GM21381 (cell line): ENCODE results near the gene LRATD1.
"Not testable (repeated sequence)": the region's sequence is repeated elsewhere in the genome, so short reads cannot be mapped to it uniquely, and the experiment has no call there.

Experiments
- ATAC-seq: cut with Tn5 transposase; IDR thresholded peaks from one replicate; pipeline ENCODE4 v1.9.1; 2021; ENCODE audit warnings: mild to moderate bottlenecking, moderate library complexity; ENCODE audit not compliant: unreplicated experiment

The LRATD1 gene, protein sequence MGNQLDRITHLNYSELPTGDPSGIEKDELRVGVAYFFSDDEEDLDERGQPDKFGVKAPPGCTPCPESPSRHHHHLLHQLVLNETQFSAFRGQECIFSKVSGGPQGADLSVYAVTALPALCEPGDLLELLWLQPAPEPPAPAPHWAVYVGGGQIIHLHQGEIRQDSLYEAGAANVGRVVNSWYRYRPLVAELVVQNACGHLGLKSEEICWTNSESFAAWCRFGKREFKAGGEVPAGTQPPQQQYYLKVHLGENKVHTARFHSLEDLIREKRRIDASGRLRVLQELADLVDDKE

DNA sequence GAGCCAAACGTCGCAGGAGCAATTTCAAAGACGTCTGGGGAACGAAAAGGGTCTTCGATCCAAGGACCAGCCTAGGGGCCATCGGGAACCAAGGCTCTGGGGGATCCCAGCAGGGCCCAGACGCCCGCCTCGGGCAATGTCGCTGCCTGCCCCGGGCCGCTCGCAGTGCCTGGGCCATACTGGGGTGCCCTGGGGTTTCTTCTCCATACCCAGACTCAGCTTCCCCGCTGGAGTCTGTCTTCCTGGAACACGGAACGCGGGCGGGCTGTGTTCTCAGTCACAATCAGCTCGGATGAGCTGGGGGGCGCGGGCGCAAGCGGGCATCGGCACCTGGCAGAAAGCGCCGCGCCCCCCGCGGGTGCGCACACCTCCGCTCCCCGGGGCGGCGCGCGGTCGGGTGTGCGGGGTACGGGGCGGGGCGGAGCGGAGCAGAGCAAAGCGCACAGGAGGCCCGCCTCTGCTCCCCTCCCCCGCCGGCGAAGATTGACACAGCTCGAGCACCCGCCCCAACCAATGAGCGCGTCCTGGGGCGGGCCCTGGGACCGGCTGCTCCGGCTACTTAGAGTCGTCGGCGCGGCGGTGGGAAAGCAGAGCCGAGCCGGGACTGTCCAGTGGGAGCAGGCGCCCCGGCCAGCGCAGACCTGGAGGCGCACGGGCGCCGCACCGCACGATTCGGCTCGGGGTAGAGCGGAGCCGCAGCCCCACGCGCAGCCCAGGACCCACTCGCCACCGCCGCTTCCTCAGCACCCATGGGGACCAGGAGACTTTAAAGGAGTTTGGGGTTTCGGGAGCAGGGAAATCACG, at the start of gene LRATD1:
TSS of gene LRATD1 (plus strand) at position 585 of the 804 bp plus-strand sequence. CDS start 1,263 bp downstream, outside the sequence.
- no peak for ATAC-seq

DNA sequence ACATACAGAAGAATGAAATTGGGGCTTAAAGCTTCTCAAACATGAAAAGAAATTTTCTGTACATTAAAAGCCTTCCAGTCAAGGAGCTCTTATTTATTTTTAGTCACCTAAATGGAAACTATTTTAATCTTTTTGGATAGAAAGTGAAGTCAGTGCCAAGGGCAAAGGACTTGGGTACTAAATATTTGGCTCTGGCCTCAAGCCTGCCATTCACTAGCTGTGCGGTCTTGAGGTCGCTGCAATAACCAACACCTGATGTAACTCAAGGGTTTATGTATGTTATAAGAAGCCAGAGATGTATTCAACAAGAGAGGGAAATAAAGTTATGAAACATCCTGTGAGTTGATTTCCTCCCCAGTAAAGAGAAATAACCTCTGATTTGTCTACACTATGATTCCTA, 49.5 kb upstream of the LRATD1 start:
- no peak for ATAC-seq

DNA sequence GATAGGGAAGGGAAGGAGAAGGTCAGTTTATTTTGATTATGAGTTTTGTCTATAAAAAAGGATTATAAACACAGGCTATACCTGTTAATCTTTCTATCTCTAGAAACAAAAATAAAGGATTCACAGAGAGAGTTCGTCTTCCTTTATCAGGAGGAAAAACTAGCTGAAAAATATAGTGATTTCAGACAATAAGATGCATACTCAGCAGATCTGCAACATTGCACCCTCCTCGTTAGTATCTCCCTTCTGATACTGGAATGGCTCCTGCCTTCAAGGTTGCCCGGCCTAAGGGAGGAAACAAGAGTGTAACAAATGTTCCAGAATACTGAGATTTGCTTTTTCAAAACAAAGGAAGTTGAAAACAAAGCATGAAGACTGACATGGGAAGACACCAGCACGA, 48.7 kb upstream of the LRATD1 start:
- no peak for ATAC-seq

DNA sequence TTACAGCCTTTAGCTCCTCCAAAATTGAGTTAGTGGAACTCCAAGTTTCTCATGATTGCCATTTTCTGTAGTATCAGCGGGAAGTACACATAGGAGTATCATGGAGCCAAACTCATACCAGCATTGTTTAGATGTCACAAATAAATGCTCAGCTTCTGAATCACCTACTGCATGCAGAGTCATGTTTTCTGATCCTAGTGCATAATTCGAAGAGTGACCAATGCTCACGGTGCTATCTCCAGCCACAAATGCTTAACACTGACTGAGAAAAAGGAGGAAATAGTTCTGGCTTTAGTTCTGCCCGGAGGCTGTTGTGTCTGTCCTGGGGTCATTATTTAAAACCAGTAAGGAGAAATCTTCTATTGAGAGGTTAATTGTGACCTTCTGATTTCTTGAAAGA, 45.4 kb upstream of the LRATD1 start:
- no peak for ATAC-seq

DNA sequence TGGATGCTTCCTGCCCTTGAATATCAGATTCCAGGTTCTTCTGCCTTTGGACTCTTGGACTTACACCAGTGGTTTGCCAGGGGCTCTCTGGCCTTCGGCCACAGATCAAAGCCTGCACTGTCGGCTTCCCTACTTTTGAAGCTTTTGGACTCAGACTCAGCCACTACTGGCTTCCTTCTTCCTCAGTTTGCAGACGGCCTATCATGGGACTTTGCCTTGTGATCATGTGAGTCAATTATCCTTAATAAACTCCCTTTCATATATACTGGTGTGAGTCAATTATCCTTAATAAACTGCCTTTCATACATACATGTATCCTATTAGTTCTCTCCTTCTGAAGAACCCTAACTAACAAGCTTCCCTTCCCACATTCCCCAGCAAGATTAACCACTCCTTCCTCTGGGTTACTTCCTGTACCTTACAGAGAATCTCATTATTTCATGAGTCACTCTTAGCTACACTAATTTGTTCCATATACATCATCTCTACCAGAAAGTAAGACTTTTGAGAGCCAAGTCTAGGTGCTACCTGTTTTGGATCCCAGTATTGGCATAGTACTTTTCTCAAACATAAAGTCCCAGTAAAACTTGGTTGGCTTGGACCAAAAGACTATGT, 31.3 kb upstream of the LRATD1 start:
- ATAC-seq = no peak

DNA sequence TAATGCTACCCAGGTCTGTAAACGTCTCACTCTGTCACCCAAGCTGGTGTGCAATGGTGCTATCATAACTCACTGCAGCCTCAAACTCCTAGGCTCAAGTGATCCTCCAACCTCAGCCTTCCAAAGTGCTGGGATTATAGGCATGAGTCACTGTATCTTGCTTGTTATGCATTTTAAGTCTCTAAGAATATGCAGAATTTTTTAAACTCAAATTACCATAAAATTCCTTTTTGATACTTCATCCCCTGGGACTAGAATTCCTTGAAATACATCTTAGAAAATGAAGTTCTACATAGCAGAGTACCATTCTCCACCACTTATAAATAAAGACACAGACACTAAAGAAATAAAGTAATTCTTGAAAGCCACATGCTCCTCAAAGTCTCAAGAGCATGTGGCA, 30.2 kb upstream of the LRATD1 start:
- ATAC-seq = no peak

DNA sequence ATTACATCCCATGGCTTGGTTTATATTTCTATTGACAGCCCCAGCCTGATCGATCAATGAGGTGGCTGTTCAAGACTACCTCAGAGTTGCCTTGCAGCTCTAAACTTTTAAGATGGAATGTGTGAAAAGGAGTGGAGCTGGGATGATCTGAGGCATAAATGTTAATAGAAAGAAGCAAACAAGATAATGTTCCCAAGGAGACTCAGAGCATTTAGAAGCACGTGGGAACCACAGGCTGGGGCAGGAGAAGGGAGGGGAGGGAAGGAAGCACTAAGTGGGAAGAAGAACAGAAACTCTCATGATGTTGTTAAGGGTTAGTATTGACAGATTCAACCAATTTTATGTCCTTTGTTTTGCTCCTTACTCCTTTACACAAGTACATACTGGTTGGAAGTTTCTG, 28.8 kb upstream of the LRATD1 start:
- no peak for ATAC-seq

DNA sequence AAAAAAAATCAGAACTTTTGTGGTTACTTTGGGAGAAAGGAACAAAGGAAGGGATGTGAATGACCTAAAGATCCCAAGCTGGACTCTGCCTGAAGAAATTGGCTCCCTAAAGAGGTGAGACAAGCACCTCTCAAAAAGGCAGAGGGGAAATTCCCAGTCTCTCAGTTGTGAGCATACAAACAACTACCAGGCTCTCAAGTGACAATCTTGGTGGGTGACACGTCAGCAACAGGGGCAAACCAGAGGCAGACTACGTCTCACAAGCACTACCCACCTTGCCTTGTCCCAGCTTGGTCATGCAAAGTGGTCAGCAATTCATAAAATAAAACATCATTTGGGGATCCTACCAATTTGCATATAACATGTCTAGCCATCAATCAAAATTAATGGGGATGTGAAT, 24.3 kb upstream of the LRATD1 start:
- no peak for ATAC-seq

DNA sequence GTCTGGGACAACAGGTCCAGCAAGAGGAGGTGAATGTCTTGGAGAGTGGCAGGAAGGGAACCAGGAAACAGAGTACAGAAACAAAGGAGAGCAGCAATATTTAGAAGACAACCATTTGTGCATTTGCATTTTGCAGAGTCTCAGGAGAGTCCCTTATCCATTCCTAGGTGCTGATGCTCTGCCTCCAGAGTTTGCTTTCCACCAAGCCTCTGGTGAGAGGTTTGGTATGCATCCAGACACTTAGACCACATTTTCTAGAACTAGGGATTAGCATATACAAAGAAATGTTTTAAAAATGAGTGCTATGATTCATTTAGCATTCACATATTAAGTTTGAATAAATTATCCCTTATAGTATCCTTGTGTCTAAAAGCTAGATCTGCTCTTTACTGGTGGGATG, 18.5 kb upstream of the LRATD1 start:
- no peak for ATAC-seq

DNA sequence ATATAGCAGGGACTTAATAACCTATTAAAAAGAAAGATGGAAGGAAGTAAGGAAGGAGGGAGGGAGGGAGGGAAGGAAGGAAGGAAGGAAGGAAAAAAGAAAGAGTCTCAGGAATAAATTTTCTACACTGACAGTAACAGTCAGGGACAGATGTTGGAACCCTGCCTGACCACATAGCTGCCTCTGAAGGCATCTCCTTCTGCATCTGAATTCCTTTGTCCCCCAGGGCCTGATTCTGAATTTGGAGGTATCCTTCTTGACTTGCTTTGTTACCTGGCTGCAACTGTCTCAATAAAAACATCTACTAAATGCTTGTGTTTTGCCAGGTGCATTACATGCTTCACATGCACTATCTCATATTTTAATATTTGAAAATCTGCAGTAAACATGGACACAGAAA, 17.4 kb upstream of the LRATD1 start:
- ATAC-seq = no peak

DNA sequence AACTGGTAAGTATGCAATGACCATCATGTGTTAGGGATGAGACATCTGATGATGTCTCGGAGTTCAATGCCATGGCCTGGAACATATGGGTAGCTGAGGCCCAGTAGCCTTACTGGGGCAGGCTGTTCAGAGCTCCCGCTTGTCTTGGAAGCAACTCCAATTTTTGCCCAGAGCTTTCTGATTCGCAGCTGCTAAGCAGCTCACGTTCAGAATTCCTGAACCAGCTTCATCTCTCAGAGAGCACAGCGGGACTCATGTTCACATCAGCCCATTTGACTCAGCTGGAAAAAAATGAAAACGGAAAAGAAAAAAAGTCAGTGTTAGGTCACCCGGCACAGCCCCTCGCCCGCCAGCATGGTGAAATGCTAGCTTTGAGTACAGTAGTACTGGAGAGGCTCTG, 16.8 kb upstream of the LRATD1 start:
- no peak for ATAC-seq

DNA sequence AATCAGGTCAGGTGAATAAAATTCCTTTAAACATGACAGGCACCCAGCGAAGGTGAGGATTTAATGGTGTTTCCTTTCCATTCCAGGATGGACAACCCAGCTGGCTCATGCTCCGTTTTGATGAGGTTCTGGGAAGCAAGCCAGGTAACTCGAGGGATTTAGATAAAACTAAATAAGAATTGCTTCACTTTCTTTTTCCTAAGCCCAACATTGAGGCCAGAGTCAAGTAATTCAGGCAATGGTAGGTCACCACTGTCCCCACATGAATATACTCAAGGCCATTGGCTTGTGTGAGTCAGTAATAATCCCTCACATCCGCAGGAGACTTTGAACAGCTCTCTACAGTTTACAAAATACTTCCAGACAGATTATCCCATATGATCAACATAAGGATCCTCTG, 16.2 kb upstream of the LRATD1 start:
- ATAC-seq = no peak

DNA sequence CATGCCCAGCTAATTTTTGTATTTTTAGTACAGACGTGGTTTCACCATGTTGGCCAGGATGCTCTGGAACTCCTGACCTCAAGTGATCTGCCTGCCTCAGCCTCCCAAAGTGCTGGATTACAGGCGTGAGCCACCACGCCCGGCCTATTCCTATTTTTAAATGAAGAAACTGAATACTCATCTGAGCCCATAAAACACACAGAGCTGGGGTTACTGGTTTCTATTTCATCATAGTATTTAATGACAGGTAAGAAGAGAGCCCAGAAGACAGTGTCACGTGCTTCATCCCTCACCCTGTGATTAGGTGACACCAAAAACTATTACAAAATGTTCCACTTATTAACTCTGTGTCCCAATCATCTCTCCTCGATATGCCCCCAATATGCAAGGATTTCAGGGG, 15.6 kb upstream of the LRATD1 start:
- no peak for ATAC-seq

DNA sequence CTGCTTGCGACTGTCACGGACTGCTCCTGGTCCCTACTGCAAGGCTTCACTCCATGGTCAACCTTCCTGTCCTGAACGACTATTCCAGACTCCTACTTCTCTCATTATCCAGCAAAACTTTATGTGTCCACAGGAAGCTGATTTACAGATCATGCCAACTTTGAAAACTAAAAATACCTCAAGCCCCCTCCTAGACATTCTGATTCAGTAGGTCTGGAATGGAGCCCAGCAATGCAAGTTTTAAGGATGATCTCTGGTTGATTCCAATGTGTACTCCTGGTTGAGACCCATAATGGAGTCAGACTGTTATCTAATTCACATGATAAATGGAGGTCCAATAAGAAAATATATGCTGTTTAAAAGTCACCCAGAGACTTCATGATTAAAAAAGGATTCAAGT, 13.1 kb upstream of the LRATD1 start:
- no peak for ATAC-seq

DNA sequence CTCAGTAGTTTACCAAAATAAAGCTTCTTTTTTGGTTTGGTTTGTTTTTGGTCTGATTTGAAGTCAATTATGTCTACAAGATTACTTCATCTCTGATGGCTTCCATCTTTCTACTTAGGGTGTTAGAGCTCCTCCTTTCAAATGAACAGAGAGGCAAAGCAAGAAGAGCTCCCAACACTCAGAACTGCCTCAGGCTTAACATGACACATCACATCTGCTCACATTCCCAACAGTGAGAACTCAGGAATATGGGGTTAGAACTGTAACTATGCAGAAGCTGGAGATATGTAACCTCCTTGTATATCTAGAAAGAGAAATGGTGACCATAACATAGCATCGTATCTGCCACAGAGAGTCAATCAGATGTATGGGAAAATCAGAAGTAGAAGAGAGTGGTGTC, 11.4 kb upstream of the LRATD1 start:
- ATAC-seq = no peak

DNA sequence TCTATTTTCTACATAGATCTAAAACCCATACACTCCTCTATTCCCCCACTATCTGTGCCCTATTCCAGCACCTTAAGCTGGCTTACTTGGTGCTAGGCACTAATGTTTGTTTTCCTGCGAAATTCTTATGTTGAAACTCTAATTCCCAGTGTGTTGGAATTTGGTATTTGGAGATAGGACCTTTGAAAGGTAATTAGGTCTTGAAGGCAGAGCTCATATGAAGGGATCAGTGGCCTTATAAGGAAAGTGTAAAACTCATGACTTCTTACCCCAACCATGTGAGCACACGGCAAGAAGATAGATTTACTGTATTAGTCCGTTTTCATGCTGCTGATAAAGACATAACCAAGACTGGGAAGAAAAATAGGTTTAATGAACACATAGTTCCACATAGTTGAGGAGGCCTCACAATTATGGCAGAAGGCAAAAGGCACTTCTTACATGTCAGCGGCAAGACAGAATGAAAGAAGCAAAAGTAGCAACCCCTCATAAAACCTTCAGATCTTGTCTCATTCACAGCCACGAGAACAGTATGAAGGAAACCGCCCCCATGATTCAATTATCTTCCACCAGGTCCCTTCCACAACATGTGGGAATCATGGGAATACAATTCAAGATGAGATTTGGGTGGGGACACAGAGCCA, 10.5 kb upstream of the LRATD1 start:
- no peak for ATAC-seq

DNA sequence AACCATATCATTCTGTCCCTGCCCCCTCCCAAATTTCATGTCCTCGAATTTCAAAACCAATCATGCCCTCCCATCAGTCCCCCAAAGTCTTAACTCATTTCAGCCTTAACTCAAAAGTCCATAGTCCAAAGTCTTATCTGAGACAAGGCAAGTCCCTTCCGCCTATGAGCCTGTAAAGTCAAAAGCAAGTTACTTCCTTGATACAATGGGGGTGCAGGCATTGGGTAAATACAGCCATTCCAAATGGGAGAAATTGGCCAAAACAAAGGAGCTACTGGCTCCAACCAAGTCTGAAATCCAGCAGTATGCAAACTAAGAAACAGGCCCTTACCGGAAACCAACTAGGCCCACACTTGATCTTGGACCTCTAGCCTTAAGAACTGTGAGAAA, 10.0 kb upstream of the LRATD1 start:
- not testable (repeated sequence) for ATAC-seq

DNA sequence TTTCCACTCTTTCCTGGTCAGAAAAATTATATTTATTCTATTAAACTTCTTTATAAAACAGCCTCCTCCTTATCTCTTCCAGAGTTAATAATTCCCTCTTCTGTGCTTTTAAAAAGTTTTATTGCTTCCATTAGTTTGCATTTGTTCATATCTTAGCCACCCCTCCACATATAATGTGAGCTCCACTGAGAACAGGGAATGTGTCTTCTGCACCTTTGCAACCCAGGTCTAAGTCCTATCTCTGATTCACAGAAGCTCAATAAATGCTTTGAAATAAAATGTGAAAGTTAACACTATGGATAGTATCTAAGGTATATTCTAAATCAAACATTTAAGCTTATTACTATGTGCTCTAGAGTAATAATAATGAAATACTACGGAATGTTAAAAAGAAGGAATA, 9.3 kb upstream of the LRATD1 start:
- no peak for ATAC-seq

DNA sequence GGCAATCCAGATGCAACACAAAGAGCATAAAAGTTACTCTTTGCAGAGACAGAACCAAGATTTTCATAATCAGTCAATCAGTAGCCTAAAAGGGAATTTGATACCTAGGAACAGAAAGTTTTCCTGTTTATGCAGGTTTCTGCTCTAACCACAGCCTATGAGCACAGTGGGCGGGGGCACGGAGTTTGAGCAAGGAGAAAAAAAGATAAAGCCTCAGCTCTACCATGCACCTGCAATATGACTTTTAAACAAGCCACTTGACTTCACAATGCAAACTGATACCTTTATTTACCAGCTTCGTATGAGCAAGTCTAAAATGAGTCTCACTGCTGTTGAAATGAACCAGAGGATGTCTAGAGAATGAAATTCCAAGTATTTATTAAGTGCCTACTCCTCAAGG, 5.6 kb upstream of the LRATD1 start:
- no peak for ATAC-seq

DNA sequence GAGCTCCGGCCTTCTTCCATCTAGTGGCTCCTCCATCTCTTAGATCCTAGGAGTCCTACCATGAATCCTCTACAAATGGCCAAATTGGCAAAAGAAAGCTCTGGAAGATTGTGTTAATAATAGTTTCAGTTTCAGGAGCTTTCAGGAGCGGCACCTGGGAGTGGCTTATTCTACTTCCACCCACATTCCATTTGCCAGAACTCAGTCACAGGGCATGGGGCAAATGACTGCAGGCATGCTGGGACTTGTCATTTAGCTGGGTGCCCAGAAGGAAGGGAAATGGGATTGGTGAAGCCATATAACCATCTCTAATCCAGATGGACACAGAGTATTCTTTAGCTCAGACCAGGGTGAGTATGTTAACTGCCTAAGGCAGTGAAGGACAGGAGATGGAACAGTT, 3.6 kb upstream of the LRATD1 start:
- no peak for ATAC-seq

DNA sequence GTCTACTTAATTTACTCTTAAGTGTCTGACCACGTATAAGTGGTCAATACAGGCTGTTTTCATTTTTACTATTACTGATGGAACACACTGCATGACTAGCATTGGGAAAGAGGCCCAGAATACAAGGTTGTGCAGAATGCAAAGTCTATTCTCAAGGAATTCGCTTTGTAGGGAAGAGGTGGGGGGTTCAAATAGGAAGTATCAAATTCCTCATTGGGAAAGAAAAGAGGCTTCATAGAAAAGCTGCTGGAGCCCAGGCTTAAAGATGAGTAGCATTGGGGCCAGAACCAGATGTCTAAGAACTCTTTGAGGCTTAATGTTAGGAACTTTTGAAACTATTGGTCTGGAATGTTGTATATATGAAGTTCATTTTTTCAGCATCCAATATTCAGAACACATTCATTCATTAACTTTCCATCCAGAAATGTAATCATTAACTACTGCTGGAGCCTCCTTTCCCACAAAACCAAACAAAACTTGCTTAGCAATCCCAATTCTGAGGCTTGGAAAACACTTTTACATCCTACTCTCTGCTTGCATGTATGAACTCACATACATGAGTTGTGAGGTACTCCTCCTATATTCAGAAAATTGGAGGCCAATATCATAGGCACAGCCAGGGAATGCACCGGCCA, 994 bp upstream of the LRATD1 start:
- ATAC-seq = no peak
